K562 (cell line): Measurements from ENCODE around the gene FBXW9. TPM values are rescaled to one million over a fixed set of nuclear protein-coding genes. Genes with fewer than 3 reads are reported as not detected.

Experiments used
- BRCA1 ChIP-seq, 2 experiments: fragments of 450-650 bp in 1 of 2; sonication (generic) in 1 of 2; formaldehyde crosslinking in 1 of 2; IDR thresholded peaks; 2 replicates each; pipeline versions ENCODE4 v1.5.0 to v1.6.1; 2017 to 2020; ENCODE audit warnings: mild to moderate bottlenecking in 1 of 2, missing genetic modification reagents in 1 of 2
- CBX8 ChIP-seq: fragments of 200-600 bp; sonication (generic); IDR thresholded peaks from 2 replicates; pipeline ENCODE4 v1.6.1; 2012; ENCODE audit warnings: borderline replicate concordance, mixed run types, low read depth, mild to moderate bottlenecking, moderate library complexity, mixed read lengths, low read length, control low read depth, inconsistent platforms; ENCODE audit not compliant: poor library complexity, severe bottlenecking; ENCODE audit errors: extremely low read depth
- E2F8 ChIP-seq: fragments of 450-650 bp; IDR thresholded peaks from 2 replicates; pipeline ENCODE4 v1.7.1; 2018; ENCODE audit warnings: mild to moderate bottlenecking, low read depth; ENCODE audit not compliant: partially characterized antibody
- FOXM1 ChIP-seq, 2 experiments: fragments of 450-650 bp in 1 of 2; sonication (generic) in 1 of 2; formaldehyde crosslinking in 1 of 2; IDR thresholded peaks; 2 replicates each; pipeline versions ENCODE4 v1.6.1 to v1.9.0; 2017 to 2022; ENCODE audit warnings: low read depth in 2 of 2, mild to moderate bottlenecking in 2 of 2, missing genetic modification reagents in 1 of 2, moderate library complexity in 1 of 2
- FOXP1 ChIP-seq: sonication (generic); formaldehyde crosslinking; IDR thresholded peaks from 2 replicates; pipeline ENCODE4 v1.8.0; 2022; ENCODE audit warnings: mild to moderate bottlenecking, missing genetic modification reagents
- GTF3C2 ChIP-seq: IDR thresholded peaks from 3 replicates; pipeline ENCODE4 v1.6.1; 2011; ENCODE audit warnings: borderline replicate concordance, mild to moderate bottlenecking, moderate library complexity; ENCODE audit not compliant: insufficient read length; ENCODE audit errors: extremely low read depth
- HMBOX1 ChIP-seq: sonication (generic); IDR thresholded peaks from 2 replicates; pipeline ENCODE4 v1.6.1; 2016
- IRF1 ChIP-seq: sonication (generic); formaldehyde crosslinking; IDR thresholded peaks from 2 replicates; pipeline ENCODE4 v1.8.0; 2022; ENCODE audit warnings: missing genetic modification reagents, mild to moderate bottlenecking, borderline replicate concordance
- LARP7 ChIP-seq: fragments of 450-650 bp; IDR thresholded peaks from 2 replicates; pipeline ENCODE4 v1.6.1; 2016
- MAFG ChIP-seq: fragments of 450-650 bp; conservative IDR thresholded peaks from 2 replicates; pipeline ENCODE4 v1.6.1; 2016; ENCODE audit warnings: missing genetic modification characterization, missing compliant biosample characterization
- MCM3 ChIP-seq: fragments of 450-650 bp; IDR thresholded peaks from 2 replicates; pipeline ENCODE4 v1.6.1; 2016
- SMARCE1 ChIP-seq: fragments of 450-650 bp; IDR thresholded peaks from 2 replicates; pipeline ENCODE4 v1.7.1; 2016; ENCODE audit warnings: mild to moderate bottlenecking
- TCFL5 ChIP-seq: fragments of 250-450 bp; sonication (Bioruptor Pico); conservative IDR thresholded peaks from 2 replicates; pipeline ENCODE4 v1.6.1; 2021; ENCODE audit warnings: mild to moderate bottlenecking, moderate library complexity, matching md5 sums
- YY1 ChIP-seq, 3 experiments: IDR thresholded peaks; 2 replicates each; pipeline ENCODE4 v1.6.1; 2011; ENCODE audit warnings: low read length in 2 of 3, mild to moderate bottlenecking in 2 of 3, moderate library complexity in 2 of 3, borderline replicate concordance in 1 of 3, control low read depth in 1 of 3, low read depth in 1 of 3; ENCODE audit not compliant: insufficient read depth in 3 of 3, insufficient replicate concordance in 2 of 3, control insufficient read depth in 1 of 3, insufficient read length in 1 of 3; ENCODE audit errors: extremely low read depth in 1 of 3
- ZNF143 ChIP-seq: sonication (generic); formaldehyde crosslinking; IDR thresholded peaks from 2 replicates; pipeline ENCODE4 v1.9.0; 2022; ENCODE audit warnings: mild to moderate bottlenecking, missing genetic modification reagents
- ZNF444 ChIP-seq: fragments of 250-450 bp; sonication (Bioruptor Pico); IDR thresholded peaks from 2 replicates; pipeline ENCODE4 v1.4.0; 2020; ENCODE audit warnings: mild to moderate bottlenecking, moderate library complexity
- ZNF561 ChIP-seq: fragments of 450-650 bp; formaldehyde crosslinking; conservative IDR thresholded peaks from 2 replicates; pipeline ENCODE4 v1.4.0; 2020; ENCODE audit warnings: mild to moderate bottlenecking, moderate library complexity
- polyA plus RNA-seq, 8 experiments: library from polyadenylated mRNA; depleted of rRNA in 4 of 8; stranded (reverse) in 5 of 8; unstranded in 3 of 8; fragments of >200 nt; fragmentation: Nextera tagmentation in 2 of 8; fragmentation: Illumina TruSeq in 1 of 8; extraction: Ambion mirVana in 2 of 8; extraction: Trizol in 1 of 8; gene quantifications; 2 replicates each; pipeline versions ENCODE4 v1.2.1 to v1.2.3, GENCODE V29; 2011 to 2014; ENCODE audit warnings: inconsistent platforms in 1 of 8, missing spikeins in 1 of 8
- total RNA-seq, 7 experiments: library from RNA; depleted of rRNA in 6 of 7; stranded (reverse); fragments of >200 nt in 6 of 7; fragmentation: Illumina TruSeq in 2 of 7; extraction: Trizol in 2 of 7; gene quantifications; 2 replicates each; pipeline versions ENCODE4 v1.2.1 to v1.2.3, GENCODE V29; 2011 to 2021; ENCODE audit warnings: low replicate concordance in 1 of 7

The FBXW9 gene
- total and polyA plus RNA-seq, 9 of the 15 experiments (the other 6 are each of a cell fraction or from before 2014, with no cell fraction given): 0.23 to 21.7 (median 6.2) TPM

GRCh38 chr19:12681074-12681987, 15.1 kb downstream of the FBXW9 start, which contains the start of gene DHPS (continued):
- peak; percentile 85 for TF ChIP-seq E2F8
- no peak for TF ChIP-seq GTF3C2
- TF ChIP-seq ZNF143 (CRISPR knock-in tag): peak; percentile 33; the same call in 1 of the 2 replicates
- no peak for TF ChIP-seq ZNF561 (CRISPR knock-in tag)
- TF ChIP-seq YY1 (IDR thresholded peaks at IDR 0.05; ENCODE audit: borderline replicate concordance in 1 of 3, control insufficient read depth in 1 of 3, extremely low read depth in 1 of 3, insufficient read depth in 3 of 3, insufficient read length in 1 of 3, insufficient replicate concordance in 2 of 3, low read depth in 1 of 3, low read length in 2 of 3): peak; percentile 80 to 97 (median 95)
- no peak for TF ChIP-seq MCM3
- no peak for TF ChIP-seq CBX8
- peak; percentile 97 for TF ChIP-seq FOXP1
- no peak for TF ChIP-seq LARP7
- TF ChIP-seq ZNF444 (CRISPR knock-in tag): no peak
- no peak for TF ChIP-seq TCFL5 (CRISPR knock-in tag)
- TF ChIP-seq SMARCE1: no peak
- TF ChIP-seq FOXM1 (IDR thresholded peaks at IDR 0.05; ENCODE audit: low read depth): peak; percentile 32; the same call in 1 of the 2 replicates
- TF ChIP-seq FOXM1 (CRISPR knock-in tag; IDR thresholded peaks at IDR 0.05; ENCODE audit: low read depth): no peak
- no peak for TF ChIP-seq IRF1 (CRISPR knock-in tag)
- 0 out of 2 replicates have a peak, but pooled peaks have one; percentile 45 for TF ChIP-seq HMBOX1
- no peak for TF ChIP-seq BRCA1 (IDR thresholded peaks at IDR 0.05)
- no peak for TF ChIP-seq BRCA1 (CRISPR knock-in tag; IDR thresholded peaks at IDR 0.05)
- no peak for TF ChIP-seq MAFG (tag)
